D721Med (cell line): ENCODE data around the gene RFNG.

ENCODE experiments used
- DNase-seq: peaks from one replicate; pipeline ENCODE4 v3.0.0; 2011; ENCODE audit warnings: low spot score; ENCODE audit not compliant: insufficient read length
- FAIRE-seq: peaks from 2 replicates; lab custom pipeline; 2011; peaks lifted over from hg19 to GRCh38; lab: Jason Lieb, UNC
- TF ChIP-seq, protein P1 (sequence below): IDR thresholded peaks from 2 replicates; pipeline ENCODE4 v1.5.1; 2012; ENCODE audit warnings: mild to moderate bottlenecking, control low read depth; ENCODE audit not compliant: insufficient read depth; ENCODE audit errors: missing control alignments

Gene RFNG

DNA sequence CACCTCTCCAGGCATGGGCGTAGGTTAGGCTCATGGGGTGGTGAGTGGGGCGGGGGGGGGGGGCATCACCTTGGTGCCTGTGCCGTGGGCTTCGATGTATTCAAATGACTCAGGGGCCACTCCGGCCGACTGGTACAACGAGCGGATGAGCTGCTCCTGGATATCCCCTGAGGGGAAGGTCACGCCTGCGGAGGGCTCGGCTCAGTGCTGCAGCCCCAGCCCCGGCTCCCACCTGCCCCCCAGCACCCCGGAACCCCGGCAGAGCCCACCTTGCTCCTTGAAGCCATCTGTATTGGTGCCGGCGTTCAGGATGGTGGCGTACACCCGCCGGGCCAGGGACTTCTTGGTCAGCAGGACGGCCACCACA is 41.0 kb upstream of the RFNG start:
- TF ChIP-seq, protein P1, sequence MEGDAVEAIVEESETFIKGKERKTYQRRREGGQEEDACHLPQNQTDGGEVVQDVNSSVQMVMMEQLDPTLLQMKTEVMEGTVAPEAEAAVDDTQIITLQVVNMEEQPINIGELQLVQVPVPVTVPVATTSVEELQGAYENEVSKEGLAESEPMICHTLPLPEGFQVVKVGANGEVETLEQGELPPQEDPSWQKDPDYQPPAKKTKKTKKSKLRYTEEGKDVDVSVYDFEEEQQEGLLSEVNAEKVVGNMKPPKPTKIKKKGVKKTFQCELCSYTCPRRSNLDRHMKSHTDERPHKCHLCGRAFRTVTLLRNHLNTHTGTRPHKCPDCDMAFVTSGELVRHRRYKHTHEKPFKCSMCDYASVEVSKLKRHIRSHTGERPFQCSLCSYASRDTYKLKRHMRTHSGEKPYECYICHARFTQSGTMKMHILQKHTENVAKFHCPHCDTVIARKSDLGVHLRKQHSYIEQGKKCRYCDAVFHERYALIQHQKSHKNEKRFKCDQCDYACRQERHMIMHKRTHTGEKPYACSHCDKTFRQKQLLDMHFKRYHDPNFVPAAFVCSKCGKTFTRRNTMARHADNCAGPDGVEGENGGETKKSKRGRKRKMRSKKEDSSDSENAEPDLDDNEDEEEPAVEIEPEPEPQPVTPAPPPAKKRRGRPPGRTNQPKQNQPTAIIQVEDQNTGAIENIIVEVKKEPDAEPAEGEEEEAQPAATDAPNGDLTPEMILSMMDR, result no peak
- FAIRE-seq, result no peak

DNA sequence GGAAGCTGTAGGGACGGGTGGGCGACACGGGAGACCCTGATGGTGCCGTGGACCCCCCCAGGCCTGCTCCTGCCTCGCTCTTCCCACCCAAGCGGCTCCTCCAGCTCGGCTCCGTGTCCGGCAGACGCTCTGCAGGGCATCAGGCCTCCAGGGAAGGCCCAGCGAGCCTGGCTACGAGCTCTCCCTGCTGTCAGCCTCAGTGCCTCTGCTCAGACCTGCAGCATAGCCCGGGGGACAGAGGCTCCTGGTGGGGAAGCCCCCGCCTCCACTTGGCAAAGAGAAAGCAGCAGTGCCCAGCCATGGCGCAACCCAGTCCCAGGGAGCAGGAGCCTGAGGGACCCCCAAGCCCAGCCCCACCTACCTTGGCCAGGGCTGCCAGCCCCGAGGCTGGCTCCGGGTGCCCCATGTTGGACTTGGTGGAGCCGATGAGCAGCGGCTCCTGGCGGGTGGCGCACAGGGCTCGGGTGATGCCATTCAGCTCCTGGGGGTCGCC is 40.5 kb upstream of the RFNG start:
- FAIRE-seq (no peak), DNase-seq (no peak)
- TF ChIP-seq, protein P1, result no peak

More for the DNA sequence above, 41.0 kb upstream of the RFNG start:
- DNase-seq, result no peak

DNA sequence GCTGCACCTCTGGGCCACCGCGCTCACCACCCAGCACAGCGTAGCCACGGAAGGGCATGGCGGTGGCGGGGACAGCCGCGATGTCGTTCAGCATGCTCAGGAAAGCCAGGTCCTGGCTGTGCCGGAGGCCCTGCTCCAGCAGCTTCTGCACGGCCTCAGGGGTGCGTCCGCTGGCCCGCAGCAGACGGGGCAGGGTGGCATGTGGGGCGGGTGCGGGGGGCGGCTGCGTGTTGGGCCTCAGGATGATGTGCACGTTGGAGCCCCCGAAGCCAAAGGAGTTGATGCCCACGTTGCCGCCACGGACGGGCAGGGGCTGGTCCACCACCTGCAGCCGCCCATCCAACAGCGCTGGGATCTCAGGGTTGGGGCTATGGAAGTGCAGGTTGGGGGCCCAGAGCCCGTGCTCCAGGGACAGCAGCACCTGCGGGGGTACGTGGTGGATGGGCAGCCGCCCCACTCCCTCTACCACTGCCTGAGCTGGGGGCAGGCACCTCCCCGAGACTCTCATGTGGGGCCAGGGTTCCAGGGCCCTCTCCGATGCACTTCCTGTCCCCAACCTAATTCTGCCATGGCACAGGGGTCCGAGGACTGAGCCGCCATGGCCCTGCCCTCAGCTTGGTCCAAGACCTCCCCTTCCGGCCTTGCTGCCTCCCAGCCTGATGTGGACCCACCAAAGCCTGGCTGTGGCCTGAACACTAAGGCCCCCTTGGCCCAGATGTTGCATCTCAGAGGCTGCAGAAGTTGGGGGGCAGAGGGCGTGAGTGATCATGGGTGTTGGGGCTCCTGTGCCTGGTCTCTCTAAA is 39.9 kb upstream of the RFNG start:
- TF ChIP-seq, protein P1, result no peak
- no peak for FAIRE-seq
- DNase-seq, result no peak

DNA sequence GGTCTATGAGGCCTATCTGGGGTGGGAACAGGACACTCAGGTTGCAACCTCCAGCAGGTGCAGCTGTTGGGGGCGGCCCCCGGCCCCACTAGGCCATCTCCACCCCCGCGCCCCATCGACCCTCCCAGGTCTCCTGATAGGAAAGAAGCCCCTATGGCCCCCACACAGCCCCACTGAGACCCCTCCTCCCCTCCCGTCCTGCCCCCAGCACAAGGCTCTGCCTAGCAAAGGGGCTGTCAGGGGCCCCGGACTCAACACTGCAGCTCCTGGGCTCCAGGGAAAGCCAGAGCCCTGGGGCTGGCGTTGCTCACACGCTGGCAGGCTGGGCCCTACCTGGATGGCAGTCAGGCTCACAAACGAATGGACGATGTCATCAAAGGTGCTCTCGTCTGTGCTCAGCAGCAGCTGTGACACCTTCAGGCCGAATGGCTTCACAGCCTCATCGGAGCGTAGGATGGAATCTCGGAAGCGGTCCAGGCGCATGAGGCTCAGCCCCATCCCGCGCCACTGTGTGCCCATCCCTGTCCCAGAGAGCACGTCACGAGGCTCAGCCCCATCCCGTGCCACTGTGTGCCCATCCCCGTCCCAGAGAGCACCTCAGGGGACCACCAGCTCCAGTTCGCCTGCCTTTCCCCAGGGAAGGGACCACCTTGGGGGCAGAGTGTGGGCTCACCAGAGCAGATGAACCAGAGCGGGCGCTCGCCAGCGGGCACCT is 39.1 kb upstream of the RFNG start:
- DNase-seq, result no peak
- no peak for FAIRE-seq
- TF ChIP-seq, protein P1, result no peak

DNA sequence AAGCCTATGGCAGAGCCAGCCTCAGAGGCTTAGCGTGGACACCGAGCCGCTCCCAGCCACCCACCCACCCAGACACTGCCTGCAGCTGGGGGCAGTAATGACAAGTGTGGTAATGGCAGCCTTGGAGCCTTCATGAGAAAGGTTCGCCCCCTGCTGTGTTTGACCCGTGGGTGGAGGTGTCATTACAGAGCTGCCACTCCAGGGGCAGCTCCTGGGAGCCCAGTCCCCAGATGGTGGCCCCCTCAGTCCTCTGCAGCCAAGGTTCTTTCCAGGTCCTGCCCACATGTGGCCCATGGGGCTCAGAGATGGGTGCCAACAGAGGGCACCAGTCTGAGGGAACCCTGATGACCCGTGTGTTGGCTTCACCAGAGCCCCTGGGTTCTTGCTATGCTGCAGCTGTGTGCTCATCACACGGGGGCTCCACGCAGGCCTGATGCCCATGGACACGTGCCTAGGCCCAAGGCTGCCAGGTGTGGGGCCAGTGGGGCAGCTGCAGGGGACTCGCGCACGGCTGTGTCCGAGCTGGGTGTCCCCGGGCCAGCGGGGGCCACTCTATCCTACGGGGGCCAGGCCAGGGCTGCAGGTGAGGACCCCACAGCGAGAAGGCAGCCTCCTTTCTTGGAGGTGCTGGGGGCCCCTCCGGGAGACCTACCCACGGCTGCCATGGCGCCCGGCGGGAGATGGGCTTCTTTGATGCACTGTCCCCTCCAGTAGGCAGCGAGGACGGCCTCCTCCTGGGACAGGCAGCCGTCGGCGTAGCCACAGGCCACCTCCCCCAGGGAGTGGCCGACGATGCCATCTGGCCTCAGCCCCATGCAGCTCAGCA is 38.3 kb upstream of the RFNG start:
- TF ChIP-seq, protein P1, result no peak
- DNase-seq (no peak), FAIRE-seq (no peak)

DNA sequence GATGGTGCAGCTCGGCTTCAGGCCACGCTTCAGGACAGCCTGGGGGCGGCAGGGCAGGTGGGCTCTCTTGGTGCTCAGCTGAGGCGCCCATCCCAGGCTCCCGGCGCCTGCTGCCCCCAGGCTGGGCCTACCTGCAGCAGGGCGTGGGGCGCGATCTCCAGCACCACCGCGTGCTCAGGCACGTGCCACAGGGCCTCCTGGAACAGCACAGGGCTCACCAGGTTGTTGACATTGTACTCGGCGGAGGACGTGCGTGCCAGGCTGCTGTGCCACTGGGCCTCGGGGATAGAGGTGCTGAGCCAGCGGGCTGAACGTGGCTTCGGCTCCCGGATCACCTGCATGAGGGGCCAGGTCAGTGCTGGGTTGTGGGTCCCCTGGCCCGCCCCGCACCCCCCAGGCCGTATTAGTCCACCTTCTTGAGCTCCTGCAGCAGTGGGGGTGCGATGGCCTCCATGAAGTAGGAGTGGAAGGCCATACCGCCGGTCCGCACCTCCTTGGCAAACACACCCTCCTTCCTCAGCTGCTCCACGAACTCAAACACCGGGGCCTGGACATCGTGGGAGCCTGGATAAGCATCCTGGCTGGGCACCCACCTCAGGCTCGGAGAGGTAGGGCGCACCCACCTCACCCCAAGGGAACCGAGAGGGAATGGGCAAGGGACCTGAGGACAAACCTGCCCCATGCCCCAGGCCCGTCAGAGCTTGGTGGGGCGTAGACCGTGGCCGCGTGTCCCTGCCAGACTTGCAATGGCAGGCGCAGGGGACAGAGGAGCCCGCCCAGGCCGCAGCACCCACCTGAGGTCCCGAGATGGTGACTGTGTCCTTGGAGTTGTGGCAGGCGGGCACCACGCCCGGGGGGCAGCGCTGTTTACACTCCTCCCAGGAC is 37.5 kb upstream of the RFNG start:
- no peak for FAIRE-seq

More for the DNA sequence above, 37.5 kb upstream of the RFNG start:
- TF ChIP-seq, protein P1, result no peak
- no peak for DNase-seq
